OCI-LY3 (cell line): ENCODE results near the gene ADISSP.

Source experiments
- CTCF ChIP-seq: fragments of 200-600, 300-600 bp; sonication (generic); IDR thresholded peaks from 2 replicates; pipeline ENCODE4 v1.5.1; 2014; ENCODE audit warnings: antibody characterized with exemption, low read length, low read depth
- EZH2phosphoT487 ChIP-seq: fragments of 200-600 bp; shearing (Covaris generic); IDR thresholded peaks from 2 replicates; pipeline ENCODE4 v1.6.1; 2018; ENCODE audit warnings: antibody characterized with exemption, mixed run types, low read depth

GRCh38 chr20:3766422-3767109, 987 bp downstream of the ADISSP start:
- TF ChIP-seq CTCF (no peak), EZH2phosphoT487 (no peak)
